Keratinocyte (primary cell): ENCODE data around the gene KDSR. TPM values are rescaled to one million over a fixed set of nuclear protein-coding genes. Genes with fewer than 3 reads are reported as not detected.

Experiments
- DNase-seq: peaks from one replicate; pipeline ENCODE4 v3.0.0-alpha.2; 2011; ENCODE audit warnings: low read depth, missing footprints, low spot score
- FAIRE-seq: peaks from 2 replicates; lab custom pipeline; 2011; peaks lifted over from hg19 to GRCh38; lab: Jason Lieb, UNC
- H2AFZ ChIP-seq: 2 replicates; pipeline ENCODE4 v1.6.0; 2012; ENCODE audit warnings: low read length, control low read depth, inconsistent platforms; ENCODE audit not compliant: control insufficient read depth
- H3K27ac ChIP-seq: 2 replicates; pipeline ENCODE4 v1.5.1; 2011; ENCODE audit warnings: low read length; ENCODE audit not compliant: control insufficient read depth, insufficient read depth
- H3K27me3 ChIP-seq: 3 replicates; pipeline ENCODE4 v1.6.0; 2011; ENCODE audit warnings: low read length; ENCODE audit not compliant: control insufficient read depth, insufficient read depth; ENCODE audit errors: extremely low read depth
- H3K36me3 ChIP-seq, 2 experiments: 2 replicates in 1 of 2; 3 replicates in 1 of 2; pipeline ENCODE4 v1.5.1; 2011; ENCODE audit warnings: low read length in 2 of 2, mild to moderate bottlenecking in 1 of 2; ENCODE audit not compliant: control insufficient read depth in 2 of 2, insufficient read depth in 2 of 2; ENCODE audit errors: extremely low read depth in 1 of 2
- H3K4me1 ChIP-seq: 3 replicates; pipeline ENCODE4 v1.5.1; 2011; ENCODE audit warnings: low read length; ENCODE audit not compliant: control insufficient read depth, insufficient read depth; ENCODE audit errors: extremely low read depth
- H3K4me2 ChIP-seq: 3 replicates; pipeline ENCODE4 v1.6.0; 2011; ENCODE audit warnings: low read depth, low read length; ENCODE audit not compliant: control insufficient read depth, insufficient read depth; ENCODE audit errors: extremely low read depth
- H3K4me3 ChIP-seq, 3 experiments: fragments of 200-600 bp in 1 of 3; sonication (generic) in 1 of 3; 2 replicates in 2 of 3; 3 replicates in 1 of 3; pipeline ENCODE4 v1.5.1; 2011 to 2016; ENCODE audit warnings: low read length in 3 of 3, mild to moderate bottlenecking in 3 of 3, control low read depth in 2 of 3, inconsistent platforms in 1 of 3, low read depth in 1 of 3, mixed read lengths in 1 of 3, mixed run types in 1 of 3, moderate library complexity in 1 of 3; ENCODE audit not compliant: control insufficient read depth in 2 of 3, insufficient read depth in 2 of 3; ENCODE audit errors: extremely low read depth in 1 of 3
- H3K79me2 ChIP-seq: 2 replicates; pipeline ENCODE4 v1.6.0; 2012; ENCODE audit warnings: low read length; ENCODE audit not compliant: control insufficient read depth, insufficient read depth
- H3K9ac ChIP-seq: 3 replicates; pipeline ENCODE4 v1.6.0; 2011; ENCODE audit warnings: low read length; ENCODE audit not compliant: control insufficient read depth, insufficient read depth; ENCODE audit errors: extremely low read depth
- H3K9me1 ChIP-seq: 3 replicates; pipeline ENCODE4 v1.6.0; 2011; ENCODE audit warnings: low read length; ENCODE audit not compliant: control insufficient read depth, insufficient read depth; ENCODE audit errors: extremely low read depth
- H3K9me3 ChIP-seq: 2 replicates; pipeline ENCODE4 v1.5.1; 2012; ENCODE audit warnings: low read depth, low read length; ENCODE audit not compliant: control insufficient read depth
- H4K20me1 ChIP-seq: 3 replicates; pipeline ENCODE4 v1.6.0; 2011; ENCODE audit warnings: low read length; ENCODE audit not compliant: control insufficient read depth, insufficient read depth; ENCODE audit errors: extremely low read depth
- CTCF ChIP-seq, 3 experiments: IDR thresholded peaks in 1 of 3; conservative IDR thresholded peaks in 1 of 3; optimal IDR thresholded peaks in 1 of 3; 2 replicates in 2 of 3; 3 replicates in 1 of 3; pipeline versions ENCODE3 to v1.5.1; 2011; ENCODE audit warnings: low read length in 3 of 3, mild to moderate bottlenecking in 3 of 3, moderate library complexity in 2 of 3, control low read depth in 1 of 3, inconsistent platforms in 1 of 3; ENCODE audit not compliant: insufficient read depth in 2 of 3; ENCODE audit errors: extremely low read depth in 1 of 3
- EZH2 ChIP-seq: IDR thresholded peaks from one replicate; pipeline ENCODE4 v1.6.1; 2012; ENCODE audit warnings: inconsistent platforms, mild to moderate bottlenecking, low read length, moderate library complexity
- dilution Hi-C: fragments of 300-500 bp; cut with MboI; formaldehyde crosslinking; loops from one replicate; pipeline ENCODE4 v1.7.0; 2020; ENCODE audit warnings: low sequenced_read_pairs; ENCODE audit not compliant: extremely low pct_ligation_motif_present
- polyA plus RNA-seq, 5 experiments: library from polyadenylated mRNA; depleted of rRNA in 3 of 5; stranded (reverse) in 3 of 5; stranded (forward) in 1 of 5; unstranded in 1 of 5; fragments of >200 nt; gene quantifications; 1 replicate in 1 of 5; 2 replicates in 3 of 5; 3 replicates in 1 of 5; pipeline versions ENCODE4 v1.2.1 to v1.2.3, GENCODE V29; 2011 to 2012; ENCODE audit warnings: missing spikeins in 2 of 5, low read depth in 1 of 5, low replicate concordance in 1 of 5

Gene KDSR
- polyA plus RNA-seq, 1 donor (not counting 4 experiments of a cell fraction or from before 2014, with no cell fraction given), result 68.6 TPM

- dilution Hi-C loops, result no loop called here
Observed at GRCh38 chr18:63366213-63367052, 573 bp downstream of the KDSR start.

GRCh38 chr18:63365876-63366212 is 1.2 kb downstream of the KDSR start:
- H2AFZ ChIP-seq, result no peak overlapping the region
- H3K27ac ChIP-seq, result peak overlapping the region; percentile 54
- H3K9me3 ChIP-seq, result no peaks in the 10 kb centered on the region
- H3K36me3 ChIP-seq, result peaks cover 6 to 17% of the 10 kb centered on the region in 2 experiments
- H3K9me1 ChIP-seq, result no peaks in the 10 kb centered on the region
- dilution Hi-C loops, result no loop called here
- H3K4me2 ChIP-seq, result peak overlapping the region; percentile 87
- peaks cover 47% of the 10 kb centered on the region for H3K79me2 ChIP-seq
- H4K20me1 ChIP-seq, result no peaks in the 10 kb centered on the region
- DNase-seq (no peak), FAIRE-seq (no peak)
- H3K4me1 ChIP-seq, result peaks cover 16% of the 10 kb centered on the region
- H3K27me3 ChIP-seq, result no peaks in the 10 kb centered on the region
- H3K9ac ChIP-seq, result peak overlapping the region; percentile 94
- no peak for TF ChIP-seq EZH2
- no peak for TF ChIP-seq CTCF (optimal IDR thresholded peaks at IDR 0.05 in 1 of 3, IDR thresholded peaks at IDR 0.05 in 1 of 3, conservative IDR thresholded peaks at IDR 0.05 in 1 of 3; ENCODE audit: extremely low read depth in 1 of 3, insufficient read depth in 2 of 3, low read length in 3 of 3)
- peak overlapping the region; percentile 64 to 97 (median 86) for H3K4me3 ChIP-seq

More at GRCh38 chr18:63366213-63367052, 573 bp downstream of the KDSR start:
- H3K4me2 ChIP-seq, result peak overlapping the region; percentile 87
- H3K4me1 ChIP-seq, result peaks cover 16% of the 10 kb centered on the region
- peaks cover 46% of the 10 kb centered on the region for H3K79me2 ChIP-seq
- peak overlapping the region; percentile 94 for H3K9ac ChIP-seq
- peaks cover 4 to 13% of the 10 kb centered on the region in 2 experiments for H3K36me3 ChIP-seq
- H3K9me1 ChIP-seq, result no peaks in the 10 kb centered on the region
- TF ChIP-seq CTCF (optimal IDR thresholded peaks at IDR 0.05 in 1 of 3, IDR thresholded peaks at IDR 0.05 in 1 of 3, conservative IDR thresholded peaks at IDR 0.05 in 1 of 3; ENCODE audit: extremely low read depth in 1 of 3, insufficient read depth in 2 of 3, low read length in 3 of 3) (no peak), EZH2 (no peak)
- no peaks in the 10 kb centered on the region for H4K20me1 ChIP-seq
- H2AFZ ChIP-seq, result peak overlapping the region; percentile 20
- H3K27ac ChIP-seq, result peak overlapping the region; percentile 54
- no peaks in the 10 kb centered on the region for H3K27me3 ChIP-seq
- peak overlapping the region; percentile 64 to 97 (median 86) for H3K4me3 ChIP-seq
- H3K9me3 ChIP-seq, result no peaks in the 10 kb centered on the region
- FAIRE-seq (peak; percentile 23), DNase-seq (no peak)
